Mononuclear cell (primary cell): ENCODE results near the gene LITAF. TPM values are rescaled to one million over a fixed set of nuclear protein-coding genes. Genes with fewer than 3 reads are reported as not detected.

ENCODE experiments used
- H3K27me3 ChIP-seq: 2 replicates; pipeline ENCODE4 v1.6.0; 2011; ENCODE audit warnings: low read length, control low read depth; ENCODE audit not compliant: insufficient read depth
- H3K4me1 ChIP-seq: 2 replicates; pipeline ENCODE4 v1.5.1; 2011; ENCODE audit warnings: mild to moderate bottlenecking, low read length, control low read depth; ENCODE audit not compliant: insufficient read depth
- H3K4me3 ChIP-seq: 2 replicates; pipeline ENCODE4 v1.5.1; 2011; ENCODE audit warnings: mild to moderate bottlenecking, low read length, moderate library complexity
- H3K9me3 ChIP-seq: 2 replicates; pipeline ENCODE4 v1.5.1; 2011; ENCODE audit warnings: low read depth, mild to moderate bottlenecking, control low read depth, low read length
- total RNA-seq: library from RNA; depleted of rRNA; stranded (reverse); fragments of >200 nt; gene quantifications from one replicate; pipeline ENCODE4 v1.2.3, GENCODE V29; 2012

The LITAF gene
- total RNA-seq, 1 donor: 169 TPM

GRCh38 chr16:11546608-11547061 is 40.1 kb downstream of the LITAF start:
- Histone ChIP-seq H3K27me3 (no peaks in the 10 kb centered on the region), H3K4me3 (no peak overlapping the region), H3K4me1 (peaks cover 13% of the 10 kb centered on the region), H3K9me3 (no peaks in the 10 kb centered on the region)

- Histone ChIP-seq H3K9me3 (no peaks in the 10 kb centered on the region), H3K4me3 (no peak overlapping the region), H3K4me1 (peaks cover 6% of the 10 kb centered on the region), H3K27me3 (no peaks in the 10 kb centered on the region)
Observed at GRCh38 chr16:11543661-11544393, 42.9 kb downstream of the LITAF start.

- H3K4me1 ChIP-seq: peaks cover 6% of the 10 kb centered on the region
- no peak overlapping the region for H3K4me3 ChIP-seq
- no peaks in the 10 kb centered on the region for H3K9me3 ChIP-seq
- no peaks in the 10 kb centered on the region for H3K27me3 ChIP-seq
Observed at GRCh38 chr16:11542069-11542744, 44.5 kb downstream of the LITAF start.

- Histone ChIP-seq H3K27me3 (no peaks in the 10 kb centered on the region), H3K4me3 (no peak overlapping the region), H3K9me3 (no peaks in the 10 kb centered on the region), H3K4me1 (peaks cover 11% of the 10 kb centered on the region)
Observed at GRCh38 chr16:11539641-11540050, 47.1 kb downstream of the LITAF start.

GRCh38 chr16:11538880-11539279 is 47.8 kb downstream of the LITAF start:
- no peaks in the 10 kb centered on the region for H3K27me3 ChIP-seq
- H3K4me1 ChIP-seq: peaks cover 11% of the 10 kb centered on the region
- H3K4me3 ChIP-seq: no peak overlapping the region
- no peaks in the 10 kb centered on the region for H3K9me3 ChIP-seq

GRCh38 chr16:11536104-11536866 is 50.4 kb downstream of the LITAF start:
- H3K4me1 ChIP-seq: peaks cover 11% of the 10 kb centered on the region
- H3K9me3 ChIP-seq: no peaks in the 10 kb centered on the region
- H3K27me3 ChIP-seq: no peaks in the 10 kb centered on the region
- H3K4me3 ChIP-seq: no peak overlapping the region

- H3K9me3 ChIP-seq: no peaks in the 10 kb centered on the region
Observed at GRCh38 chr16:11535494-11535893, 51.2 kb downstream of the LITAF start.

GRCh38 chr16:11534262-11534661 is 52.5 kb downstream of the LITAF start:
- Histone ChIP-seq H3K9me3 (no peaks in the 10 kb centered on the region), H3K4me3 (no peak overlapping the region), H3K27me3 (no peaks in the 10 kb centered on the region)

More at GRCh38 chr16:11535494-11535893, 51.2 kb downstream of the LITAF start:
- Histone ChIP-seq H3K4me3 (no peak overlapping the region), H3K27me3 (no peaks in the 10 kb centered on the region), H3K4me1 (peaks cover 11% of the 10 kb centered on the region)

GRCh38 chr16:11533588-11533987 is 53.1 kb downstream of the LITAF start:
- no peak overlapping the region for H3K4me3 ChIP-seq
- H3K9me3 ChIP-seq: no peaks in the 10 kb centered on the region

More at GRCh38 chr16:11534262-11534661, 52.5 kb downstream of the LITAF start:
- peaks cover 12% of the 10 kb centered on the region for H3K4me1 ChIP-seq

GRCh38 chr16:11530171-11530940 is 56.4 kb downstream of the LITAF start:
- H3K27me3 ChIP-seq: peaks cover 4% of the 10 kb centered on the region
- H3K4me1 ChIP-seq: peaks cover 13% of the 10 kb centered on the region
- H3K9me3 ChIP-seq: no peaks in the 10 kb centered on the region
- H3K4me3 ChIP-seq: no peak overlapping the region

More at GRCh38 chr16:11533588-11533987, 53.1 kb downstream of the LITAF start:
- H3K4me1 ChIP-seq: peaks cover 17% of the 10 kb centered on the region
- no peaks in the 10 kb centered on the region for H3K27me3 ChIP-seq

- Histone ChIP-seq H3K4me1 (peaks cover 12% of the 10 kb centered on the region), H3K9me3 (no peaks in the 10 kb centered on the region)
Observed at GRCh38 chr16:11529285-11529684, 57.4 kb downstream of the LITAF start.

GRCh38 chr16:11528053-11528452 is 58.7 kb downstream of the LITAF start:
- no peaks in the 10 kb centered on the region for H3K9me3 ChIP-seq

More at GRCh38 chr16:11529285-11529684, 57.4 kb downstream of the LITAF start:
- H3K4me3 ChIP-seq: no peak overlapping the region
- peaks cover 4% of the 10 kb centered on the region for H3K27me3 ChIP-seq

GRCh38 chr16:11526655-11527350 is 59.9 kb downstream of the LITAF start:
- H3K4me3 ChIP-seq: no peak overlapping the region
- peaks cover 4% of the 10 kb centered on the region for H3K27me3 ChIP-seq
- H3K9me3 ChIP-seq: no peaks in the 10 kb centered on the region
- H3K4me1 ChIP-seq: peaks cover 12% of the 10 kb centered on the region

More at GRCh38 chr16:11528053-11528452, 58.7 kb downstream of the LITAF start:
- peaks cover 4% of the 10 kb centered on the region for H3K27me3 ChIP-seq
- no peak overlapping the region for H3K4me3 ChIP-seq
- H3K4me1 ChIP-seq: peaks cover 12% of the 10 kb centered on the region
